Fibroblast of lung (primary cell): ENCODE results near the gene POMT1. TPM values are rescaled to one million over a fixed set of nuclear protein-coding genes. Genes with fewer than 3 reads are reported as not detected.
"Not testable (repeated sequence)": the region's sequence is repeated elsewhere in the genome, so short reads cannot be mapped to it uniquely, and the experiment has no call there.

Experiments
- DNase-seq, 2 donors: peaks; one replicate each; pipeline versions ENCODE4 v3.0.0 to v3.0.0-alpha.2; 2010; ENCODE audit warnings: low read depth in 2 of 2
- H2AFZ ChIP-seq: 2 replicates; pipeline ENCODE4 v1.5.1; 2012; ENCODE audit warnings: low read length, control low read depth, inconsistent platforms
- H3K27ac ChIP-seq: 2 replicates; pipeline ENCODE4 v1.5.1; 2011; ENCODE audit warnings: low read length, control low read depth; ENCODE audit not compliant: insufficient read depth
- H3K27me3 ChIP-seq: 2 replicates; pipeline ENCODE4 v1.5.1; 2011; ENCODE audit warnings: mild to moderate bottlenecking, low read length; ENCODE audit not compliant: control insufficient read depth, insufficient read depth
- H3K36me3 ChIP-seq: 2 replicates; pipeline ENCODE4 v1.5.1; 2011; ENCODE audit warnings: low read length; ENCODE audit not compliant: control insufficient read depth, insufficient read depth
- H3K4me1 ChIP-seq: 2 replicates; pipeline ENCODE4 v1.5.1; 2011; ENCODE audit warnings: low read length; ENCODE audit not compliant: control insufficient read depth, insufficient read depth; ENCODE audit errors: extremely low read depth
- H3K4me2 ChIP-seq: 2 replicates; pipeline ENCODE4 v1.5.1; 2011; ENCODE audit warnings: low read length, control low read depth; ENCODE audit not compliant: insufficient read depth; ENCODE audit errors: extremely low read depth
- H3K4me3 ChIP-seq, 4 experiments: fragments of 200-600 bp in 1 of 4; sonication (generic) in 1 of 4; replicated peaks in 1 of 4; 2 replicates each; pipeline ENCODE4 v1.5.1; 2011 to 2016; ENCODE audit warnings: low read length in 4 of 4, low read depth in 3 of 4, mild to moderate bottlenecking in 3 of 4, control low read depth in 2 of 4, inconsistent platforms in 1 of 4, mixed read lengths in 1 of 4; ENCODE audit not compliant: insufficient read depth in 1 of 4; ENCODE audit errors: control extremely low read depth in 1 of 4
- H3K79me2 ChIP-seq: 2 replicates; pipeline ENCODE4 v1.5.1; 2012; ENCODE audit warnings: mild to moderate bottlenecking, low read length, inconsistent platforms; ENCODE audit not compliant: control insufficient read depth, insufficient read depth
- H3K9ac ChIP-seq: 2 replicates; pipeline ENCODE4 v1.5.1; 2011; ENCODE audit warnings: mild to moderate bottlenecking, low read length, control low read depth; ENCODE audit not compliant: insufficient read depth
- H3K9me3 ChIP-seq: 2 replicates; pipeline ENCODE4 v1.5.1; 2012; ENCODE audit warnings: low read depth, low read length; ENCODE audit not compliant: control insufficient read depth, insufficient read depth
- H4K20me1 ChIP-seq: 2 replicates; pipeline ENCODE4 v1.5.1; 2011; ENCODE audit warnings: low read length; ENCODE audit not compliant: control insufficient read depth, insufficient read depth; ENCODE audit errors: extremely low read depth
- CTCF ChIP-seq, 2 donors: IDR thresholded peaks in 1 of 2; conservative IDR thresholded peaks in 1 of 2; 1 replicate in 1 of 2; 2 replicates in 1 of 2; pipeline ENCODE4 v1.5.1; 2011 to 2012; ENCODE audit warnings: low read length in 2 of 2, control low read depth in 1 of 2, inconsistent platforms in 1 of 2, low read depth in 1 of 2, mild to moderate bottlenecking in 1 of 2
- EZH2 ChIP-seq: IDR thresholded peaks from 2 replicates; pipeline ENCODE4 v1.5.1; 2012; ENCODE audit warnings: low read length, control low read depth, mild to moderate bottlenecking; ENCODE audit errors: missing control alignments
- polyA minus RNA-seq: library from RNA; depleted of rRNA, polyadenylated mRNA; stranded (reverse); fragments of >200 nt; gene quantifications from 2 replicates; pipeline ENCODE4 v1.2.3, GENCODE V29; 2011; ENCODE audit warnings: low replicate concordance
- polyA plus RNA-seq, 2 donors: library from polyadenylated mRNA; depleted of rRNA in 1 of 2; stranded (reverse) in 1 of 2; unstranded in 1 of 2; fragments of >200 nt; gene quantifications; 2 replicates each; pipeline ENCODE4 v1.2.1, GENCODE V29; 2011 to 2012; ENCODE audit warnings: missing spikeins in 1 of 2
- total RNA-seq: library from RNA; depleted of rRNA; stranded (reverse); fragments of >200 nt; gene quantifications from 2 replicates; pipeline ENCODE4 v1.2.1, GENCODE V29; 2014

Gene POMT1
- total RNA-seq, result 24.9 and 36.7 TPM in 2 replicates
- polyA plus RNA-seq, result 17.7 and 22.6 TPM in 2 replicates
- 23.8 and 32.4 TPM in 2 replicates for polyA plus RNA-seq (2012)
- 53.0 and 107 TPM in 2 replicates for polyA minus RNA-seq

GRCh38 chr9:131502781-131503625, at the start of gene POMT1:
Gene POMT1, plus strand, starts transcription at chr9:131502918. Its CDS starts 1,301 bp downstream, at chr9:131504219.
- peak; percentile 72 to 79 for DNase-seq

GRCh38 chr9:131454028-131454427, 48.7 kb upstream of the POMT1 start:
- H3K36me3 ChIP-seq, result peaks cover 20% of the 10 kb centered on the region
- H3K4me1 ChIP-seq, result no peaks in the 10 kb centered on the region
- no peak overlapping the region for H3K27ac ChIP-seq
- H4K20me1 ChIP-seq, result no peaks in the 10 kb centered on the region
- no peak for DNase-seq
- no peak overlapping the region for H3K4me3 ChIP-seq
- H3K4me2 ChIP-seq, result no peak overlapping the region
- TF ChIP-seq EZH2 (no peak), CTCF (conservative IDR thresholded peaks at IDR 0.05 in 1 of 2, IDR thresholded peaks at IDR 0.05 in 1 of 2; ENCODE audit: low read depth in 1 of 2, low read length in 2 of 2) (no peak)
- H3K79me2 ChIP-seq, result peaks cover 10% of the 10 kb centered on the region
- no peak overlapping the region for H3K9ac ChIP-seq
- H3K27me3 ChIP-seq, result no peaks in the 10 kb centered on the region
- no peaks in the 10 kb centered on the region for H3K9me3 ChIP-seq
- no peak overlapping the region for H2AFZ ChIP-seq

More at GRCh38 chr9:131502781-131503625, at the start of gene POMT1:
- Histone ChIP-seq H3K9ac (peak within 1 kb of the TSS; percentile 67), H3K9me3 (no peaks in the 10 kb centered on the region), H3K4me3 (peak within 1 kb of the TSS; percentile 78 to 91 (median 86)), H4K20me1 (no peaks in the 10 kb centered on the region), H2AFZ (peak within 1 kb of the TSS; percentile 88), H3K4me2 (peak within 1 kb of the TSS; percentile 70), H3K27me3 (no peaks in the 10 kb centered on the region), H3K79me2 (peaks cover 4% of the 10 kb centered on the region), H3K36me3 (peaks cover 17% of the 10 kb centered on the region), H3K27ac (peak within 1 kb of the TSS; percentile 24), H3K4me1 (no peaks in the 10 kb centered on the region)
- TF ChIP-seq EZH2 (no peak), CTCF (conservative IDR thresholded peaks at IDR 0.05 in 1 of 2, IDR thresholded peaks at IDR 0.05 in 1 of 2; ENCODE audit: low read depth in 1 of 2, low read length in 2 of 2) (no peak)

GRCh38 chr9:131455655-131456054, 47.1 kb upstream of the POMT1 start:
- H3K36me3 ChIP-seq, result peaks cover 23% of the 10 kb centered on the region
- not testable (repeated sequence) for H2AFZ ChIP-seq, H3K79me2 ChIP-seq, H4K20me1 ChIP-seq, H3K4me1 ChIP-seq, H3K9me3 ChIP-seq, DNase-seq, H3K4me2 ChIP-seq, H3K9ac ChIP-seq, H3K27me3 ChIP-seq, H3K27ac ChIP-seq, H3K4me3 ChIP-seq
